Measurements from ENCODE around the gene TCF7L1. TPM values are rescaled to one million over a fixed set of nuclear protein-coding genes. Genes with fewer than 3 reads are reported as not detected.

TCF7L1 gene
- total and polyA plus RNA-seq, 9 of the 15 experiments (the other 6 are each of a cell fraction or from before 2014, with no cell fraction given) = 0.03 to 0.11 (median 0.07) TPM; not detected in 5

GRCh38 chr2:85181134-85181631 lies 48.0 kb downstream of the TCF7L1 start (continued):
- no peak for TF ChIP-seq HMGN3 (IDR thresholded peaks at IDR 0.05; ENCODE audit: borderline replicate concordance, extremely low read depth, insufficient read length, low read depth, low read length)
- TF ChIP-seq MYBL2 (IDR thresholded peaks at IDR 0.05; ENCODE audit: low read depth) = no peak
- no peak for TF ChIP-seq MYBL2 (CRISPR knock-in tag; IDR thresholded peaks at IDR 0.05; ENCODE audit: borderline replicate concordance)
- TF ChIP-seq ZNF79 (CRISPR knock-in tag; IDR thresholded peaks at IDR 0.05; ENCODE audit: low read depth) = no peak
- TF ChIP-seq CTCF (IDR thresholded peaks at IDR 0.05 in 2 of 3, conservative IDR thresholded peaks at IDR 0.05 in 1 of 3; ENCODE audit: insufficient read depth in 2 of 3, low read depth in 1 of 3, low read length in 3 of 3) = peak; percentile 26 to 34 (median 28); a peak in 4 of 6 replicates
- no peak for TF ChIP-seq PTBP1 (IDR thresholded peaks at IDR 0.05; ENCODE audit: low read depth, low read length)
- TF ChIP-seq NFIX (CRISPR knock-in tag; IDR thresholded peaks at IDR 0.05; ENCODE audit: low read depth) = peak; percentile 65
- no peak for TF ChIP-seq PHB2 (IDR thresholded peaks at IDR 0.05; ENCODE audit: low read depth)
- no peak for TF ChIP-seq RFX1 (IDR thresholded peaks at IDR 0.05)
- no peak for TF ChIP-seq TSHZ1 (CRISPR knock-in tag; IDR thresholded peaks at IDR 0.05)
- no peak for TF ChIP-seq ATF2 (CRISPR knock-in tag; IDR thresholded peaks at IDR 0.05)
- TF ChIP-seq NFIC (IDR thresholded peaks at IDR 0.05) = peak; percentile 86
- no peak for TF ChIP-seq TOE1 (IDR thresholded peaks at IDR 0.05; ENCODE audit: borderline replicate concordance)
- TF ChIP-seq TOE1 (CRISPR knock-in tag; IDR thresholded peaks at IDR 0.05; ENCODE audit: borderline replicate concordance, low read depth) = no peak
- no peak for TF ChIP-seq NR4A1 (CRISPR knock-in tag; IDR thresholded peaks at IDR 0.05)
- no peak for TF ChIP-seq NR4A1 (tag; IDR thresholded peaks at IDR 0.05)
- no peak for TF ChIP-seq IRF2 (CRISPR knock-in tag; IDR thresholded peaks at IDR 0.05)

Data from K562 (cell line).